Stimulated activated CD4-positive, alpha-beta T cell treated with anti-CD3 and anti-CD28 coated beads, Interleukin-4, amount 100 ng/mL, for 48 hours (primary cell): ENCODE data around the gene KPNA5.
"Not testable (repeated sequence)": the region's sequence is repeated elsewhere in the genome, so short reads cannot be mapped to it uniquely, and the experiment has no call there.

Experiments
- DNase-seq, 2 donors: peaks; one replicate each; pipeline ENCODE4 v3.0.0-alpha.2; 2020; ENCODE audit warnings: low read depth in 2 of 2

The KPNA5 gene

DNA sequence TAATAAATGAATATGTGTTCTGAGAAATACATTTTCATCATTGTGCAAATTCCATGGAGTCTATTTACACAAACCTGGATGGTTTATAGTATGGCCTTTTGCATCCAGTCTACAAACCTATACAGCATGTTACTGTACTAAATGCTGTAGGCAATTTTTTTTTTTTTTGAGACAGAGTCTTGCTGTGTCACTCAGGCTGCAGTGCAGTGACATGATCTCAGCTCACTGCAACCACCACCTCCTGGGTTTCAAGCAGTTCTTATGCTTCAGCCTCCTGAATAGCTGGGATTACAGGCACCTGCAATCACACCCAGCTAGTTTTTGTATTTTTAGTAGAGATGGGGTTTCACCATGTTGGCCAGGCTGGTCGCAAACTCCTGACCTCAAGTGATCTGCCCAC is 22.9 kb downstream of the KPNA5 start:
- not testable (repeated sequence) for DNase-seq

DNA sequence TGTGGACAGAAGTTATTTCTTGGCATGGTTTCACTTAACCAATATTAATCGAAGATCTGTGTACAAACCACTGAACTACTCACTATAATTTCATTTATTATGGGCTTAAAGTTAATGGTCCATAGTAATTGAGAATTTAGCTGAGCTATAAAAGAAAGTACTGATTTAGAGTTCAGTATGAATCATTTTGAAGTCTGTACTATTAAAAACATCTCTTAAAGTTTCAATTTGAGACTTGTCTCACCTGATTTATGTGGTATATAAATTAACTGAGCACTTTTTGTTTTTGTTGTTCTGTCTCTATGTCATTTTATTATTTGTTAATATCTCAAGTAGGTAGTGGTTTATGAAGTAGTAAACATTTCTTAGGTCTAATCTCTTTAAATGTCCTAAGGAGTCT is 24.9 kb downstream of the KPNA5 start:
- no peak for DNase-seq

DNA sequence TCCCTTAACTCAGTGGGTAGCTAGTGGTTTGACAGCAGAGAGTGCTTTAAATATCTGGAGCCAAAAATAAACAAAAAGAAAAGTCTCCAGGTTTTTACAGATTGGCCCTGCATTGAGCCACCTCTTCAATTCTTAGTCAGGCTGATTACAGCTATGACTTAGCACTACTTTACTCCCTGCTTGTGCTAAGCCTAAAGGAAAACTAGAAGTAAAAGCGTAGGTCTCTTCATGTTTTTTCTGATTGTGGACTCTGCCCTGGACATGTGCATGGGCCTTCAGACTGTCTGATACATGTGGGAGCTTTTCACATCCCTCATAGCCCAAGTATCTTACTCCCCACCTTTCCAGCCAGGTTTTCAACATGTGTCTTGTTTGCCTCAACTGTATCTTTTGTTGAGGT is 33.3 kb downstream of the KPNA5 start:
- no peak for DNase-seq

DNA sequence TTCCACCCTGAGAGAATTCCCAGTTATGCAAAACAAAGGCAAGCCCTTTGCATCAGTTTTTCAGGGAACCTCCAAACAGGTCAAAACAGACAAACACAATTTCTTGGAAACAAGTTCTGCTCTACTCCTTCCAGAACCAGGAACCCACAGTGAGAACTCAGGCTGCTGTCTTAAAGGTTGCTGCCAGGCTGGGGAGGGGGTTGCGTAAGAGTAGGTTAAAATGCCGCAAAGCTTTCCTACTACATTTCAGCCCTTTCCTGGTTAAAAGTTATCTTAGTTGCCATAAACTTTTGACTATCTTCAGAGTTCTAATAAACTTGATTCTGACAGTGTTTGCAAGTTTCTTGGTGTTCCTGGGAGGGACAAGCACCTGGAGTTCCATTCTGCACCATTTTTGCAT is 33.8 kb downstream of the KPNA5 start:
- no peak for DNase-seq

DNA sequence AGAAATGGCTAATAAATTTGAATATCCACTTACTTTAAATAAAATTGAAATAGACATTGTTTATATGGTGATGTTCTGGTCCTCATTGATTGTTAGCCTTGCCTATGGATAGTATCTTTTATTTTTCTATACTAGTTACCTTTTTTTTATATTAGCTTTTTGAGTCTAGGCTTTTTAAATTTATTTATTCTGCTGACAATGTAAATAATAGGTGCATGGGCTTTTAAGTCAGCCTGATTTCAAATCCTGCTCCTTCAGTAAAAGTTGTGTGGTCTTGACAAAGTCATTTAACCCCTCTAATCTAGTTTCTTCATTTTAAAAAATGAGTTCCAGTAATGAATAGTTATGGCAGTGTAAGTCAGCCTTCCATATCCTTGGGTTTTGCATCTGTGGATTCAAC is 45.9 kb downstream of the KPNA5 start:
- DNase-seq, result no peak

DNA sequence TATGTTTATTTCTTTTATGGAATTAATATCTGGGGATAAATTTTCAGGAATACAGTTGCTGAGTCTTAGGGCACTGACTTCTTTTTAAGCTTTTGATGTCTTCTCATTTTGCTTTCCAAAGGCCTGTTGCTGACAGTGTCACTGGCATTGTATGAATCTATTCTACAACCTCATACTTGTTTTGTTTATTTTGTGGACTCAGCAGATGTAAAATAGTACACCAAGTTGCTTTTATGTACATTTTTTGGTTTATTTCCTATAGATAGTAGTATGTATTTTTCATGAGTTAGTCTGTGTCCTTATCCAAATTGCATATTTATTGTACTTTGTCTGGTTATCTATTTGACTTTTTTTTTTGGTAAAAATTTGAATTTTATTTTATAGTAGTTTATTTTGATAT is 49.5 kb downstream of the KPNA5 start:
- DNase-seq, result no peak

DNA sequence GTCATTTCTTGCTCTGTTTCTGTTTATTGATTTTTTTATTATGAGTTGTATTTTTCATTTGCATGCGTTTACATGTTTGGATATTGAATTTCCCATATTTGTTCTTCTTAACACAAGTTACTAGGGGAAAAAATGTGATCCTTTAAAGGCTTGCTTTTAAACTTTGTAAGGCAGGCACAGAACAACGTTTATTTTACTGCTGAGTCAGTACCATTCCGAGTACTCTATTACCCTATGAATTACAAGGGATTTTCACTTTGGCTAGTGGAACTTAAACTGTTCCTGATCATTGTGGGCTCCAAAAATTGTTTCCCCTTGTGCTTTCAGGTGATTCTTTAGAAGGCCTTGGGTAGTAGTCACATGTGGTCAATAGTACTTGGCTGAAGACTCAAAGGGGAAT is 56.0 kb downstream of the KPNA5 start:
- no peak for DNase-seq

DNA sequence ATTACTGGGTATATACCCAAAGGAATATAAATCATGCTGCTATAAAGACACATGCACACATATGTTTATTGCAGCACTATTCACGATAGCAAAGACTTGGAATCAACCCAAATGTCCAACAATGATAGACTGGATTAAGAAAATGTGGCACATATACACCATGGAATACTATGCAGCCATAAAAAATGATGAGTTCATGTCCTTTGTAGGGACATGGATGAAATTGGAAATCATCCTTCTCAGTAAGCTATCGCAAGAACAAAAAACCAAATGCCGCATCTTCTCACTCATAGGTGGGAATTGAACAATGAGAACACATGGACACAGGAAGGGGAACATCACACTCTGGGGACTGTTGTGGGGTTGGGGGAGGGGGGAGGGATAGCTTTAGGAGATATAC is 59.5 kb downstream of the KPNA5 start:
- not testable (repeated sequence) for DNase-seq

DNA sequence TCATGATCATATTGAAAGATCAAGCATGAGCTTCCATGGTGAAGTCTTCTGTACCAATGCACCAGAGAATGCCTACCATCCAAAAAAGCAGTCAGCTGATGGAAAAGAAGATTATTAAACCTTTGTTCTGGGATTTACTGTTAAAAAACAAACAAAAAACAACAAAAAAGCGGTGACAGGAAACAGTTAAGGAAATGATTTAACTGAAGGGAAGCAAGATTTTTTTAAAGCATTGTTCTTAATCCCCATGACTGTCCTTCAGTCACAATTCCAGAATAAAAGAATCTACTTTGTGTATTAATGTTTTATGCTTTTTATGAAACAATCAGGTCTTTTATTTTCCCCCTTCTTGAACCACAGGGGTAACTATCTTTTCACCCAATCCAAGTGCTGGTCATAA is 60.6 kb downstream of the KPNA5 start:
- DNase-seq, result no peak

DNA sequence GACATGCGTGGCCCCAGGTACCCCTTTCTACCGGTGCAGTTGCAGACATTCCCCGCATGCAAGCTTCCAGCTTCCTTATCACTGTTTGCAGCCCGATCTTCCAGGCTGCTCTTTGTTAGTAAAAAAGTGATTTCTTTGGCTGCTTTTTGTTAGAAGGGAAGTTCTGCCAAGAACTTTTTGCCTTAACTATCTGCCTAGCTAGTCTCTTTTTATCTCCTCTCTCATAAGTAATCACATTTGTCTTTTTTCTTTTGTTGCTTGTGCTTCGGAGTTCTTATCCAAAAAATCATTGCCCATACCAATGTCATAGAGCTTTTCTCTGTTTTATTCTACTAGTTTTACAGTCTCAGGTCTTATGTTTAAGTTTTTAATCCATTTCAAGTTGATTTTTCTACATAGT is 64.2 kb downstream of the KPNA5 start:
- no peak for DNase-seq

DNA sequence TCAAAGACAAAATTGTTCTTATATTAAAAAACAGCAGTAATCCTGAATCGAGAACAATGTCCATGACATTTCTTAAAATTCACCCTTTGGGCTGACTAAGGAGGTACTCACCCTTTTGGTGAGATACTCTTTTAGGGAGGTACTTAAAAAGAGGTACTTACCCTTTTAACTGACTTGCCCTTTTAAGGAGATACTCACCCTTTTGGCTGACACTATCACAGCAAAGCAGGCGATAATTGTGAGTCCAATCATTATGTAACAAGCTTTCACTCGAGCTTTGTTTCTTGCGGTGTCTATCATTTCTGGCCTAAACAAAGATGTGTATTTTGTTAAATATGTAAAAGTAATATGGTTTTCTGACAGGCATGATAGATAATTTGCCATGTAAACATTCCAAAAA is 80.8 kb downstream of the KPNA5 start:
- no peak for DNase-seq

DNA sequence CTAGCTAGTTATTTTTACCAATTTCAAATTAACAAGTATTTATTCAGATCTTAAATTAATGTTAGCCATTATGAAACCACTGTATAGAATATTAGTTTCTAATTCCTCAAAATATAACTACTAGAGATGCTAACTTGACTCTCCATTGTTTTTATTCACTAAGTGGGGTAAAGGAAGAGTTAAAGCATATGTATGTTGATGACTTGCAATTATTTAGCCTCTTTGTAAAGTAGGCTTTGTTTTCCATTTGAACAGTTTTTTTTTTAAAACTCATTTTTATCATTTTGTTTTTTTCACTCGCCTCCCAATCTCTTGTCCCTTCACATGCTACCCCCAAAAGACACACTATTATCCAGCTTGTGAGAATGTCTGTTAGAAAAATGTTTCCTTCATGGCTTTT is 81.2 kb downstream of the KPNA5 start:
- DNase-seq, result no peak

DNA sequence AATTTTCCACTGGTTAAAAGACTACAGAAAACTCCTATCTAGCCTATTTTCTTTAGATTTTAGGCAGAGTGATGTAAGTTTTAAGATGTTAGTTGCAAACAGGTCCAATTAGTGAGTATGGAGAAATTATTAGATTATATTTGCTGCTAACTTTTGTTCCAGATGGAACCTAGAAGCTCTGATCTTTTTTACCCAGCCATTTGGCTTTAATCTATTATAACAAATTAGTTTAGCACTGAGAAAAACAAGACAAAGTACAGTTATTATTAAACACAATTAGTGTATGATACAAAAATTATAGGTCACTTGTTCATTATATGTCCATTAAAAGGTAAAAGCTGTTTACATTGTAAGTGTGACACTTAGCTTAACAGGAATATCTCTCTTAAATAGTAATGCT is 82.0 kb downstream of the KPNA5 start:
- DNase-seq, result no peak

DNA sequence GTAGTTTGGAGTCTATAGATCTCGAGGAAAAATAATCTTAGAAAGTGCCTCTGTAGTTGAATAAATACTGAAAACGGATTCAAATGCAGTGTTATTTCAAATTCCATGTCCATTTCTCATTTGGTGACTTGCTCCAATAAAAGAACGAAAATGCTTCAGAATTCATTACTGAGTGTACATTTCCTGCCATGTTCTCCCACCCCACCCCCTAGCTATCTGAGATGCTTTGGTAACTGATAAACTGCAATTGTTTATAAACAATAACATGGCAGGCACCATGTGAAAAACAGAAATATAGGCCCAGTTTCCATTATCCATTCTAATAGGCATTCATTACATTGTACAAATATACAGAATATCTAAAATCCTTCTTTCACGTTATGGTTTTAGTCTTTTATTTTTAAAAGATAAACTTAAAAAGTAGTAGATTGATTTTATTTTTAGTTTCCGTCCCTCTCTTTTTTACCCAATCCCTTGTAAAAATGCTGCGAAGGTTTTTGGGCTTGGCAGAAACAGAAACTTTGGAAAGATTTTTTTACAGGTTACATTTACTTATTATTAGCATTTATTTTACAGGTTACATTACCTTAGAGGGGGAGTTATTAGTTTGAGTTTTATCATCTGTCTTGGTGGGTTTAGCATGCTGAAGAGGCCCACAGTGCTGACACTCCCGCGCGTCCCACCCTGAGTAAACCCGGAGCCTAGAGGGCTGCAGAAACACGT is 83.1 kb downstream of the KPNA5 start:
- no peak for DNase-seq

DNA sequence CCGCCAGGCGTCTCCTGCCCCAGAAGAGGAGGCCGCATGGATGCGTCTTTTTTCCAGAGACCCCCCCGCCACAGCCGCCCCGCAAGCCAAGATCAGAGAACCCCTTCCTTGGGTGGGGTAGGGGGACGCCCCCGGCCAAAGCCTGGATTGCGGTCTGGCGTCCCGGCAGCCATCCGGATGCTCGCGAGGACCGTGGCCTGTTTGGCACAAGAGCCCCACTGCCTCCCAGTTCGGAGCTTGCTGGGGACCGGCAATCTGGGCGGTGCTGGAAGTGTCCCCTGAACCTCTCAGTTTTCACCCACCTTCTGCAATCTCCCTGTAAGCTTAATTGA is 83.6 kb downstream of the KPNA5 start:
- no peak for DNase-seq

DNA sequence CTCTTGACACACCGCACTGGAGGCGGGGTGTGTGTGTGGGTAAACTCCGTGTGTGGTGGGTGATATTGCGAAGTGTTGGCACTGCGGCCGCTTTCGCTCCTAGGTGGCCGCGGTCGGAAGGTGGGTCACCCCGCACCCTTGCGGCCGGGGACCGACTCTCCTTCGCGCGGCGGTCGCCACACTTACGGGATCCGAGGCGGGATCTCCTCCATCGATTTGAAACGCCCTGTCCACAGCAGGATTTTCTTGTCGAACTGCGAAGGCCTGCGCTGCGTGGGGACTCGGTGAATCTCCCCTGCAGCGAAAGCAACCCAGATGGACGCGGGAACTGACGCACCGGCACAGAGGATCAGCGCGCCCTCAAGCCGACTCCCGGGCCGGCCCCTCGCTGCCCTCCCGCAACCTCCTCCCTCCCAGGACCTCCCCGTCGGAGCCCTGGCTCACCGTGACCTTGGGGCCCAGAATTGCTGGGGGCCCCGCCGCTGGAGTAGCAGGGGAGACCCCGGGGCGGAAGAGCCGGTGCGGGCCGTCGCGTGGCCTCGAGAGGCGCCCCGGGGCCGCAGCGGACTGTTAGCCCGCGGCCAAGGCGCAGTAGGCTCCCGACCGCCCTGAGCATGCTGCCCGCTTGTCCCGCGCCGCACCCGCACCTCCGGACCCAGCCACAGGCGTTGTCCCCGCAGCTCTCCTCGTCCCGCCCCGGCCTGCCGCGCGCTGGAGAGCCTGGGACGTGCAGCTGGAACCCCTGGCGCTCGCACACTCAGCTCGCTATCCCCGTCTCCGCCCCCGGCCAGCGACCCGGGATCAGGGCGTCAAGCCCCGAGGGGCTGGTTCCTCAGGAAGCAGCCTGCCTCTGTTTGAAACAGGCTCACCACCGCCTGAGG is 84.2 kb downstream of the KPNA5 start, which contains the start of gene FAM162B:
Gene FAM162B, minus strand, starts transcription at position 759 of the 881 bp plus-strand sequence. Its CDS starts 143 bp downstream, at position 616.
- DNase-seq, result no peak

DNA sequence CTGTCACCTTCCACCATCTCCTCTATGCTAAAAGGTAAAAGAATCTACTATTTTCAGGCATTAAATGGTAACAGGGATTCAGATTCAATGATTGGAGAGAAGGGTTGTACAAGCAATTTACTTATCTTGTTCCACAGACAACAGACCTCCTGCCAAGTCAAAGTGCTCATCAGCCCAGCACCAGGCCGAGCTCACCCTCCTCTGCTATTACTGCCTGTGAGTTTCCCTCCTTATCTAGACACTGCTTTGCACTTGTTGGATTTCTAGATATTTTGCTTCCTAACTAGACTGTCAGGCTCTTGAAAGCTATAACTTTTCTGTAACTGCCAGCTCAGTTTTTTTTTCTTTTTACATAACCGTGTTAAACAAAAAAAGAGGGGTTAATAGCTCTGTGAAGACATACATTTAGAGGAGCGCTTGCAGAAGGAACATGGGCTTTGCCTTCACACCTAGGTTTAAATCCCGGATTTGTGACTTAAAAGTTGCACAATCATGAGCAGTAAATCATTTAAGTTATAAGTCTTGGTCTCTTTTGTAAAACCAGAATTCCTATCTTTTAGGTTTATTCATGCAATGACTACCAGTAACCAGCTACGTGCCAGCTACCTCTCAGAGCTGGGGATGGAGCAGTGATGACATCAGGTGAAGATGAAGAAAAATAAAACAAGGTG is 85.6 kb downstream of the KPNA5 start:
- no peak for DNase-seq

DNA sequence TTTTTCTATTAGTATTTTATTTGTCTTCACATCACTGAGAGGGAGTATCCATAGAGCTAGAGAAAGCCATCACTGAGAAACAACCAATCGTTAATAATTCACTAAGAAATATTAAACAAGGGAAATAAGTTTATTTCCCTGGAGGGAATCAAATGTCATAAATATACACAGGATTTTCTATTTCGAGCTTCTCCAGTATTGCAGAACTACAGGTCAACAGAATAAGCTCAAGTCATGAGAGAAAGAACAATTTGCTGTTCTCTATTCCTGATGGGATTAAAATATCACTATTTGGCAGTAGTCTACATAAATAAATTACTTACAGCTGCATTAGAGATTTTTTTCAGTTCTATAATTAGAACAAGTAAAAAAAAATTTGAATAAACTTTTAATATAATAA is 86.7 kb downstream of the KPNA5 start:
- no peak for DNase-seq

DNA sequence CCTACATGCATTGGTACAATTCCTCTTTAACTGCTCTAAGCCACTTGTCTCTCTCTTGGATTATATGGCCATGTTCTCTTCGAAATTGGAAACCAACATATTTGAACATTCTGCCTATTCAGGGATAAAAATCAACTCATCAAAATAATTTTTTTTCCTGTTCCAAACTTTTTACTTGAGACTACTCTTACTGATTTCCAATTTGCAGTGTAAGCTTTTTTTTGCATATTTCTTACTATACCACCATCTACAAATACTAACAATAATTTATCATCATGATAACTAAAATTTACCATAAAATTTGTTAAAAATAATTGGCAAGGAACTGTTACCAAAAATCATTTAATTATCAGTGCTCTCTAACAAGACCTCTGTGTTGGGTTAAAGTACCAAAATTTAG is 91.4 kb downstream of the KPNA5 start:
- no peak for DNase-seq

DNA sequence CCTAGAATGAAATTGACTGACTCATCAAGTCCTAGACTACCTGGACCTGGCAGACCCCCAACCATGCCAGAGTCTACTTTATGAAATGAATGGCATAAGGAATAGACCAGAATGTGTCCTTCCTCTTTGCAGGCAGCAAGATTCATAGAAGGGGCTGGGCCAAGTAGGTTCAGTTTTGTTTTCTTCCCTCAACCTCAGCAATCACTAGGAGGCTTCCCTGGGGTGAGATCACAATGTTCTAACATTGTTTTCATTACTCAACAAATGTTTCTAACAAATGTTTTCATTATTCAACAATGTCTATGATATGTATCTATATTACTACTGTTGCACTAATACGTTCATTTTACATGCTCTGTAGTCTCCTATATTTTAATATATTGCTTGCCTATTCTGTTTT is 92.9 kb downstream of the KPNA5 start:
- DNase-seq, result no peak

DNA sequence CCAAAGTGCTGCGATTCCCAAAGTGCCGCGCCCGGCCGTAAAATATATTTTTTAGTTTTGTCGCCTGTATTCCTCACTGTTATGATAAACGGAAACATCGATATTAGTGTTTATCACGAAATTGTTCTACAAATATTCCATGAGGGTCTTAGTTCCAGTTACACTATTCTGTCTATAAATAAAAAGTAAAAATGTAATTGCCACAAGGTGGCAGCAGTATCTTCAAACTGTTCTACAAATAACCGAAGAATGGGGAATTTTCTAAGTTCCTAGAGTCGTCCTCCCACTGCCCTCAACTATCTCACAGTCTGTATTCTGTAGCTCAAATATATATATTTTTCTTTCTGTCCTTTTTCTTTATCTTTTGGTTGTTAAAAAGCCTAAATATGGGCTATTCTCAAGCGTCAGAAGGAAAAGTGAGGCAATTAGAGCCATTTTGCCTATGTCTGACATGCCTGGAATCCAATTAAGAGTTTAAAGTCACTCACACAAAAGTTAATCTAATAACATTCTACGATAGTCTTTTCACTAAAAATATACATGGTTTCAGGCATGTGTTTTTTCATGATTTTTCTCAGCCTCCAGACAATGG is 98.7 kb downstream of the KPNA5 start:
- no peak for DNase-seq

DNA sequence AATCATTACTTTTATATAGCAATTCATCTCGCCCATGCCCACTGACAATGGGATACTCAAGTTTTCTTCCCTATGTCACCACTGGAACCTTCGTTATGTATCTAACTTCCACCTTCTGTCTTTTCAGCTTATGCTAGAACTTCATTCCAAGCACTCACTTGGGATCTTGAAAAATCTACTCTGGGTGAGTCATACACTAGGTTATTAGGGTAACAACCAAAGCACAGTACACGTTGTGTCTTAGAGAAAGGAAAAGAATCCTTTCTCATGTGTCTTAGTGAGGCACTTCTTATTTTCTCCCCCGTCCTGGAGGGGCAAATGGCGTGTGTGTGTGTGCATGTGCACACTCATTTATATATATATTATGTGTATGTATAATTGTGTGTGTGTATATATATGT is 102.8 kb downstream of the KPNA5 start:
- DNase-seq, result no peak
